MM.1S (cell line): ENCODE measurements around the gene RASAL1.

Experiments used
- EZH2 ChIP-seq: fragments of 300-600 bp; sonication (generic); optimal IDR thresholded peaks from 2 replicates; pipeline ENCODE3; 2017; ENCODE audit warnings: low read depth, mild to moderate bottlenecking, antibody characterized with exemption, low read length, mixed read lengths
- EZH2phosphoT487 ChIP-seq: fragments of 300-600 bp; sonication (generic); IDR thresholded peaks from 2 replicates; pipeline ENCODE4 v1.6.1; 2018; ENCODE audit warnings: antibody characterized with exemption, low read length
- TF ChIP-seq, protein P1 (sequence below): fragments of 300-600 bp; sonication (generic); IDR thresholded peaks from 2 replicates; pipeline ENCODE4 v1.5.1; 2016; ENCODE audit warnings: antibody characterized with exemption, low read length, mixed read lengths

DNA sequence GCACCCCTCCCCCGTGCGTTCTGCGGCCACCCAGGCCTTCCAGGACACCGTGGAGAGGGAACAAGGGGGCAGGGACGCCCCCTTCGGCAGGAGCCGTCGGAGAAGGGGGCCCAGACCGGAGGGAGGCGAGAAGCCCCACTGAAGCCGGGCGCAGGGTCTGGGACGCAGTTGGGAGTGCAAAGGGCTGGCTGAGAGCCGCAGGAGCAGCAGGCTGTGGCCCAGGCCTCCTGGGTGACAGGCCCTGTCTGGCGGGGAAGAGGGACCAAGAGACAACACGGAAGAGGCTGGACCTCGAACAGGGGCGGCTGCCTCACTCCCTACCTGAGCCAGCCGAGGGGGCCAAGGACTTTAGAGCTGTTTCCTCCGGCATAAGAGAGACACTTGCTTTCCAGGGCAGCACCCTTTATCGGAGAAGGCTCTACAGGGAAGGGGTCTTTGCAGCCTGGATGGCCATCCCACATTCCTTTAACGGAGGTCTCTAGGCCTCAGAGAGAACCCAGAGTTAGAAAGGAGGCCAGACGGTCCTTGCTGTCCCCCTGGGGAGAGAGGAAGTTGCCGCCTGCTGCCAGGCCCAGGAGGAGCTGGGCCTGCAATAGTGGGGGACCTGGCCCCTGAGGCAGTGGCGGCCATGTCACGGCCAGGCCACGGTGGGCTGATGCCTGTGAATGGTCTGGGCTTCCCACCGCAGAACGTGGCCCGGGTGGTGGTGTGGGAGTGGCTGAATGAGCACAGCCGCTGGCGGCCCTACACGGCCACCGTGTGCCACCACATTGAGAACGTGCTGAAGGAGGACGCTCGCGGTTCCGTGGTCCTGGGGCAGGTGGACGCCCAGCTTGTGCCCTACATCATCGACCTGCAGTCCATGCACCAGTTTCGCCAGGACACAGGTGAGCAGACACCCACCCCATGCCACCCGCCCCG is 77.7 kb downstream of the RASAL1 start:
- TF ChIP-seq, protein P1, sequence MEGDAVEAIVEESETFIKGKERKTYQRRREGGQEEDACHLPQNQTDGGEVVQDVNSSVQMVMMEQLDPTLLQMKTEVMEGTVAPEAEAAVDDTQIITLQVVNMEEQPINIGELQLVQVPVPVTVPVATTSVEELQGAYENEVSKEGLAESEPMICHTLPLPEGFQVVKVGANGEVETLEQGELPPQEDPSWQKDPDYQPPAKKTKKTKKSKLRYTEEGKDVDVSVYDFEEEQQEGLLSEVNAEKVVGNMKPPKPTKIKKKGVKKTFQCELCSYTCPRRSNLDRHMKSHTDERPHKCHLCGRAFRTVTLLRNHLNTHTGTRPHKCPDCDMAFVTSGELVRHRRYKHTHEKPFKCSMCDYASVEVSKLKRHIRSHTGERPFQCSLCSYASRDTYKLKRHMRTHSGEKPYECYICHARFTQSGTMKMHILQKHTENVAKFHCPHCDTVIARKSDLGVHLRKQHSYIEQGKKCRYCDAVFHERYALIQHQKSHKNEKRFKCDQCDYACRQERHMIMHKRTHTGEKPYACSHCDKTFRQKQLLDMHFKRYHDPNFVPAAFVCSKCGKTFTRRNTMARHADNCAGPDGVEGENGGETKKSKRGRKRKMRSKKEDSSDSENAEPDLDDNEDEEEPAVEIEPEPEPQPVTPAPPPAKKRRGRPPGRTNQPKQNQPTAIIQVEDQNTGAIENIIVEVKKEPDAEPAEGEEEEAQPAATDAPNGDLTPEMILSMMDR: no peak
- TF ChIP-seq EZH2: no peak
- no peak for TF ChIP-seq EZH2phosphoT487
